IMR-90 (cell line): Measurements from ENCODE around the gene RSF1. TPM values are rescaled to one million over a fixed set of nuclear protein-coding genes. Genes with fewer than 3 reads are reported as not detected.

ENCODE experiments used
- ATAC-seq: fragments of 200-7000 bp; cut with Tn5 transposase; 2 replicates; pipeline ENCODE4 v1.9.1; 2020; ENCODE audit warnings: low read depth, mild to moderate bottlenecking, moderate library complexity
- BruUV-seq: library from RNA; stranded (reverse); fragments of 400-500 nt; replicated peaks from 2 replicates; lab custom pipeline; 2021; lab: Mats Ljungman, UMichigan
- CTCF ChIA-PET: fragments of 300-600 bp; formaldehyde crosslinking; extraction: SDS; loops from one replicate; lab custom pipeline; 2021; ENCODE audit warnings: antibody characterized with exemption; lab: Yijun Ruan, JAX
- POLR2A ChIA-PET: fragments of 300-600 bp; sonication (Branson Sonifier 250); formaldehyde crosslinking; loops from one replicate; lab custom pipeline; 2022; ENCODE audit warnings: antibody characterized with exemption; ENCODE audit not compliant: unreplicated experiment; lab: Charles Lee
- DNase-seq: peaks from one replicate; pipeline ENCODE4 v3.0.0; 2013
- H2AFZ ChIP-seq: replicated peaks from 2 replicates; pipeline ENCODE3; 2013; ENCODE audit warnings: low read length, mild to moderate bottlenecking; ENCODE audit not compliant: poor library complexity
- H2AK5ac ChIP-seq: 2 replicates; pipeline ENCODE4 v1.6.1; 2013; ENCODE audit warnings: low read depth, low read length, inconsistent platforms
- H2AK9ac ChIP-seq: replicated peaks from 2 replicates; pipeline ENCODE3; 2013; ENCODE audit warnings: mild to moderate bottlenecking, low read depth, low read length, moderate library complexity; ENCODE audit not compliant: poor library complexity
- H2BK120ac ChIP-seq: 2 replicates; pipeline ENCODE4 v1.6.1; 2013; ENCODE audit warnings: low read depth, low read length, inconsistent platforms
- H2BK15ac ChIP-seq: 3 replicates; pipeline ENCODE4 v1.6.1; 2013; ENCODE audit warnings: low read depth, low read length, inconsistent platforms
- H2BK20ac ChIP-seq: 2 replicates; pipeline ENCODE4 v1.6.1; 2013; ENCODE audit warnings: low read depth, mild to moderate bottlenecking, inconsistent platforms, low read length, moderate library complexity
- H2BK5ac ChIP-seq: 2 replicates; pipeline ENCODE4 v1.6.1; 2013; ENCODE audit warnings: mild to moderate bottlenecking, low read depth, low read length, inconsistent platforms; ENCODE audit not compliant: poor library complexity, severe bottlenecking
- H3K14ac ChIP-seq: replicated peaks from 2 replicates; pipeline ENCODE4 v1.6.1; 2013; ENCODE audit warnings: low read depth, low read length, inconsistent platforms
- H3K18ac ChIP-seq: 2 replicates; pipeline ENCODE4 v1.6.1; 2013; ENCODE audit warnings: low read depth, low read length, control low read depth
- H3K23ac ChIP-seq: 2 replicates; pipeline ENCODE4 v1.6.1; 2013; ENCODE audit warnings: low read depth, low read length, inconsistent platforms
- H3K27ac ChIP-seq: 2 replicates; pipeline ENCODE4 v1.5.1; 2013; ENCODE audit warnings: mild to moderate bottlenecking, control low read depth, low read length; ENCODE audit not compliant: insufficient read depth
- H3K27me3 ChIP-seq: 2 replicates; pipeline ENCODE4 v1.6.1; 2013; ENCODE audit warnings: low read length; ENCODE audit not compliant: control insufficient read depth, insufficient read depth
- H3K36me3 ChIP-seq: 2 replicates; pipeline ENCODE4 v1.6.1; 2013; ENCODE audit warnings: low read length, mixed read lengths; ENCODE audit not compliant: control insufficient read depth, insufficient read depth
- H3K4ac ChIP-seq: 2 replicates; pipeline ENCODE4 v1.6.1; 2013; ENCODE audit warnings: low read depth, low read length, inconsistent platforms
- H3K4me1 ChIP-seq: 2 replicates; pipeline ENCODE4 v1.6.1; 2013; ENCODE audit warnings: low read length, mixed read lengths; ENCODE audit not compliant: control insufficient read depth, insufficient read depth
- H3K4me2 ChIP-seq: 2 replicates; pipeline ENCODE4 v1.6.1; 2013; ENCODE audit warnings: low read depth, mild to moderate bottlenecking, control low read depth, low read length, moderate library complexity
- H3K4me3 ChIP-seq: 2 replicates; pipeline ENCODE4 v1.5.1; 2013; ENCODE audit warnings: low read depth, mild to moderate bottlenecking, control low read depth, low read length, moderate library complexity; ENCODE audit not compliant: insufficient read depth
- H3K56ac ChIP-seq: 2 replicates; pipeline ENCODE4 v1.6.1; 2013; ENCODE audit warnings: low read length, inconsistent platforms; ENCODE audit not compliant: insufficient read depth; ENCODE audit errors: extremely low read depth
- H3K79me1 ChIP-seq, 2 experiments: 2 replicates each; pipeline ENCODE4 v1.6.1; 2013; ENCODE audit warnings: low read length in 2 of 2, inconsistent platforms in 1 of 2, low read depth in 1 of 2
- H3K9ac ChIP-seq: 2 replicates; pipeline ENCODE4 v1.6.1; 2013; ENCODE audit warnings: low read depth, low read length, control low read depth
- H3K9me1 ChIP-seq: 2 replicates; pipeline ENCODE4 v1.6.1; 2013; ENCODE audit warnings: low read length, inconsistent platforms; ENCODE audit not compliant: insufficient read depth
- H3K9me3 ChIP-seq: 2 replicates; pipeline ENCODE4 v1.6.1; 2013; ENCODE audit warnings: low read length; ENCODE audit not compliant: control insufficient read depth, insufficient read depth
- H4K20me1 ChIP-seq: 2 replicates; pipeline ENCODE4 v1.6.1; 2013; ENCODE audit warnings: low read length, inconsistent platforms; ENCODE audit not compliant: insufficient read depth
- H4K5ac ChIP-seq: 2 replicates; pipeline ENCODE4 v1.6.1; 2013; ENCODE audit warnings: mild to moderate bottlenecking, low read depth, low read length, control low read depth
- H4K8ac ChIP-seq, 2 experiments: 2 replicates each; pipeline ENCODE4 v1.6.1; 2013; ENCODE audit warnings: low read depth in 2 of 2, low read length in 2 of 2, control low read depth in 1 of 2, inconsistent platforms in 1 of 2
- H4K91ac ChIP-seq: 2 replicates; pipeline ENCODE4 v1.6.1; 2013; ENCODE audit warnings: low read depth, low read length, inconsistent platforms; ENCODE audit not compliant: insufficient read depth
- BHLHE40 ChIP-seq: fragments of 150-350 bp; IDR thresholded peaks from 2 replicates; pipeline ENCODE4 v1.6.1; 2016; ENCODE audit warnings: mild to moderate bottlenecking, low read depth, low read length
- CEBPB ChIP-seq: IDR thresholded peaks from 2 replicates; pipeline ENCODE4 v1.6.1; 2012; ENCODE audit warnings: low read depth, low read length, improper control_type of control experiment
- CHD1 ChIP-seq: IDR thresholded peaks from 2 replicates; pipeline ENCODE4 v1.6.1; 2012; ENCODE audit warnings: low read depth, low read length, improper control_type of control experiment
- CTCF ChIP-seq: conservative IDR thresholded peaks from 2 replicates; pipeline ENCODE4 v1.5.1; 2012; ENCODE audit warnings: mild to moderate bottlenecking, low read depth, low read length, improper control_type of control experiment
- ELK1 ChIP-seq: fragments of 150-350 bp; IDR thresholded peaks from 2 replicates; pipeline ENCODE4 v1.6.1; 2016; ENCODE audit warnings: low read depth, mild to moderate bottlenecking, low read length, moderate library complexity, borderline replicate concordance
- FOS ChIP-seq: fragments of 150-350 bp; IDR thresholded peaks from 2 replicates; pipeline ENCODE4 v1.6.1; 2016; ENCODE audit warnings: low read depth, low read length
- MAZ ChIP-seq: IDR thresholded peaks from 2 replicates; pipeline ENCODE4 v1.6.1; 2012; ENCODE audit warnings: low read depth, mild to moderate bottlenecking, low read length, improper control_type of control experiment, moderate library complexity, borderline replicate concordance
- MXI1 ChIP-seq: IDR thresholded peaks from 2 replicates; pipeline ENCODE4 v1.6.1; 2012; ENCODE audit warnings: low read depth, mild to moderate bottlenecking, low read length, moderate library complexity, borderline replicate concordance
- POLR2A ChIP-seq: IDR thresholded peaks from 2 replicates; pipeline ENCODE4 v1.6.1; 2012; ENCODE audit warnings: mild to moderate bottlenecking, low read depth, low read length
- RAD21 ChIP-seq: IDR thresholded peaks from 2 replicates; pipeline ENCODE4 v1.6.1; 2012; ENCODE audit warnings: low read length, improper control_type of control experiment
- RCOR1 ChIP-seq: IDR thresholded peaks from 2 replicates; pipeline ENCODE4 v1.6.1; 2012; ENCODE audit warnings: mild to moderate bottlenecking, low read length, improper control_type of control experiment; ENCODE audit not compliant: insufficient replicate concordance
- RFX5 ChIP-seq: IDR thresholded peaks from 2 replicates; pipeline ENCODE4 v1.8.0; 2012; ENCODE audit warnings: low read depth, mild to moderate bottlenecking, low read length, moderate library complexity
- SMC3 ChIP-seq: fragments of 150-350 bp; IDR thresholded peaks from 2 replicates; pipeline ENCODE4 v1.6.1; 2016; ENCODE audit warnings: low read depth, mild to moderate bottlenecking, antibody characterized with exemption, low read length, moderate library complexity
- USF2 ChIP-seq: fragments of 150-350 bp; IDR thresholded peaks from 2 replicates; pipeline ENCODE4 v1.6.1; 2017; ENCODE audit warnings: mild to moderate bottlenecking, antibody characterized with exemption, low read length, low read depth
- WGBS, 2 experiments: methylation state at CpG; one replicate each; pipeline versions ENCODE4 v1.1.5 to v1.1.7; 2013; ENCODE audit warnings: missing lambda C conversion rate in 2 of 2; ENCODE audit not compliant: insufficient read length in 1 of 2; ENCODE audit errors: extremely low coverage in 2 of 2; 5-methylcytosine and 5-hydroxymethylcytosine counted together
- dilution Hi-C: fragments of 300-500 bp; cut with HindIII; formaldehyde crosslinking; loops from one replicate; pipeline ENCODE4 v1.14.3; 2018; ENCODE audit warnings: low sequenced_read_pairs; ENCODE audit not compliant: unreplicated experiment
- in situ Hi-C: fragments of 300-500 bp; cut with MboI; formaldehyde crosslinking; loops from 3 replicates; pipeline ENCODE4 v1.14.3; 2019; ENCODE audit warnings: low sequenced_read_pairs, inconsistent platforms, mixed read lengths
- intact Hi-C: fragments of 100-400 bp; cut with micrococcal nuclease; formaldehyde crosslinking; loops from 2 replicates; pipeline ENCODE4 v1.10.0; 2022
- polyA plus RNA-seq, 3 experiments: library from polyadenylated mRNA; depleted of rRNA; stranded (reverse); fragments of >200 nt; gene quantifications; 2 replicates each; pipeline ENCODE4 v1.2.3, GENCODE V29; 2012; ENCODE audit warnings: low replicate concordance in 1 of 3
- total RNA-seq: library from RNA; depleted of rRNA; stranded (reverse); fragments of >200 nt; gene quantifications from 2 replicates; pipeline ENCODE4 v1.2.3, GENCODE V29; 2012

RSF1 gene
- total and polyA plus RNA-seq, 2 of the 4 experiments (the other 2 are of a cell fraction), result 13.9 to 18.5 TPM

GRCh38 chr11:77821349-77821851 is 878 bp upstream of the RSF1 start:
- whole genome bisulfite sequencing, 2 experiments, result 0% methylated on average over 4 of the region's 16 CpGs; no CpG with 5 or more reads in 1 of the 2 experiments
- no TSS peak for BruUV-seq
- Histone ChIP-seq H2BK120ac (no peak overlapping the region), H3K56ac (peak overlapping the region; percentile 39; the same call in 1 of the 2 replicates), H3K4me3 (peak overlapping the region; percentile 66), H2AFZ (peak overlapping the region; percentile 92), H3K9me3 (no peaks in the 10 kb centered on the region), H4K20me1 (peaks cover 34% of the 10 kb centered on the region), H3K4ac (peak overlapping the region; percentile 26), H4K5ac (no peak overlapping the region), H3K27ac (peak overlapping the region; percentile 58), H4K91ac (no peak overlapping the region), H3K4me2 (peak overlapping the region; percentile 76), H3K9ac (peak overlapping the region; percentile 75), H3K14ac (peak overlapping the region; percentile 86), H3K9me1 (no peaks in the 10 kb centered on the region), H2BK20ac (no peak overlapping the region), H2BK5ac (peak overlapping the region; percentile 39), H3K79me1 (peaks cover 1 to 55% of the 10 kb centered on the region in 2 experiments), H4K8ac (peak overlapping the region in 1 of 2 experiments; percentile 36; a peak in 1 of 4 replicates), H3K23ac (peak overlapping the region; percentile 70), H2BK15ac (no peak overlapping the region), H3K18ac (no peak overlapping the region), H2AK9ac (peak overlapping the region; percentile 21), H3K27me3 (no peaks in the 10 kb centered on the region), H3K36me3 (no peaks in the 10 kb centered on the region), H2AK5ac (no peak overlapping the region), H3K4me1 (peaks cover 3% of the 10 kb centered on the region)
- ChIA-PET POLR2A (no interaction called here), CTCF (interaction anchor here (0.6 to 0.7 kb wide), 3 partner anchors 16 to 259 kb away, joined by 3 to 4 read pairs (median 3); no protein-coding TSS in a partner anchor)
- intact Hi-C loops, result loop anchor here (1.0 to 2.0 kb wide), 3 partner anchors 93 to 225 kb away; partner anchors contain the start of gene INTS4
- dilution Hi-C loops, result no loop called here
- in situ Hi-C loops, result no loop called here
- peak; percentile 40 for DNase-seq
- peak; percentile 1 for ATAC-seq
- TF ChIP-seq MXI1 (no peak), USF2 (no peak), CEBPB (no peak), SMC3 (no peak), RAD21 (no peak), ELK1 (no peak), RCOR1 (no peak), MAZ (no peak), CTCF (no peak), RFX5 (no peak), POLR2A (no peak), CHD1 (no peak), BHLHE40 (no peak), FOS (no peak)
